Measurements from ENCODE around the gene TTLL11.
"Not testable (repeated sequence)": the region's sequence is repeated elsewhere in the genome, so short reads cannot be mapped to it uniquely, and the experiment has no call there.

TTLL11 gene

DNA sequence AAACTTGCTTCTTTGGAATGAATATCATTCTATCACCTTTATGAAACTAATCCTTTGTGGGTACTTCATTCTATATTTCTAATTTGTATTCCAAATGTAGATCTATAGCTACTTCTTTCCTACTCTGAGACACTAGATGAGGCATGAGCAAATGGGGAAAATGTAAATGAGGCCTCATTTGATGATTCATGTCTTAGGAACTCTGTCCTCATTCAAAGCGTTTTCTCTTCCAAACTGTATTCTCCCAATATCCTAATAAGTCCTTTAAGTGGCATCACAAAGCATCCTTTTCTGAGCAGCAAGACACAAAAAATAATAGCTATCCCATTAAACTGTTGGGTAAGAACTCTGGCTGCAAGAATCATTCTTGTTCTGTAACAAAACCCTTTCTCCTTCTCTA, 56.1 kb downstream of the TTLL11 start:
- DNase-seq: no peak

GRCh38 chr9:122036408-122036807, 56.7 kb downstream of the TTLL11 start:
- no peak for DNase-seq

- DNase-seq: no peak
These were observed 59.2 kb downstream of the TTLL11 start for GRCh38 chr9:122033775-122034373.

DNA sequence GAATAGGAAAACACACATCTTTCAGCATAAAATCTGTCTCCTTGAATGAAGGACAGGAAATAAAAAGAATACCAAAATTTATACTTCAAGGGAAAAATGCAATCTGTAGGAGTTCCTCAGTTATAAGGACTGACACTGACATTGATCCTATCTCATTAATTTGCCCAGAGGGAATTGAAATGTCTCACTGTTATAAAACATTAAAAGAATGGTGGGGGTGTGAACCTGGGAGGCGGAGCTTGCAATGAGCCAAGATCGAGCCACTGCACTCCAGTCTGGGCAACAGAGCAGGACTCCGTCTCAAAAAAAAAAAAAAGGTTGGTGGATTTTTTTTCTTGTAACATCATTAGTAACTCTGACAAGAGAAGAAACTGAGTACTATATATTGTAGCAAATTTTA, 60.8 kb downstream of the TTLL11 start:
- DNase-seq: no peak

DNA sequence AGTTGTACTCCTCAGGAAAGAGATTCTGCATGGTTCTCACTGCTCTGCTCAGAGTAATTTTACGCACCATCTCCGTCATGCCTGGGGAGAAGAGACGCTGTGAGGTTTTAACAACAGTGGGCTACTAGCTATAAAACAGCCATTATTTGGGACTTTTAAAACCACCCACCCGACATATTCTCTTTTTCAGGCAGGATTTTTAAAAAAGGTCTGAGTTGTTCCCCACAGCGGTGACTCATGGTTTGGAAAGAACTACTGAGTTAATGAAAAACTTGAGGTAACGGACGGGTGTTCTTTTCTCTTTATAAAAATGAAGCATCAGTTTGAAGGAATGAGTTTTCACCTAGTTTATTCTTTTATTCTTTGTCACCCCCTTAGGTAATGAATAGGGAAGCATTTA, 61.3 kb downstream of the TTLL11 start:
- DNase-seq: no peak

DNA sequence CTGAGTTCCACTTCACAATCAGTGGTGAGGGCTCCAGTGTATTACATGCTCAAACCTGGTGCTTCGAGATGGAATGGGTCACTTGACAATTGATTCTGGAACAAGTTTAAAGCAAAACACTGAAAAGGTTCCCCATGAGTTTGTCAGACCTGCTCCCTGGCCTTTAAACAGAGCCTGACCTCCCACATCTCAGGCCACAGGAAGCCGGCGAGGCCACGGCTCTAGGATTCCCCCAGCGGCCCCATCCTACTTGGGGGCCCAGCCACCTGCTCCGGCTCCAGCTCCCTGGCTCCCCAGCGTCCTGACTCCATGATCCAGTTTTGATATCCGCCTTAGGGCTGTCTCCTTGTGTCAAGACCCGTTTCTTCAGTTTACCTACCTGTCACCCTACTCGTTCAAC, 62.0 kb downstream of the TTLL11 start:
- no peak for DNase-seq

GRCh38 chr9:122030357-122030756, 62.8 kb downstream of the TTLL11 start:
- no peak for DNase-seq

DNA sequence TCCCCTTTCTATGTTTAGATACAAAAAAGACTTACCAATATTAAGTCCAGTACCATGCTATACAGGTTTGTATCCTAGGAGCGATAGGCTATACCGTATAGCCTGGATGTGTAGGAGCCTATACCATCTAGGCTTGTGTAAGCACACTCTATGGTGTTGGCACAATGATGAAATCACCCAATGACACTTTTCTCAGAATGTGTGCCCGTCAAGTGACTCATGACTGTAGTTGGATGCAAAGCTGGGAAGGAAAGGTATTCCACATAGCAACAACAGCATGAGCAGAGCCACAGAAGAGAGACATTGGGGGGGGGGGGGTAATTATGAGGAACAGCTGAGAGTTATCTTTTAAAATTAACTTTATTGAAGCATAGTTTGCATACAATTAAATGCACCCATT, 63.2 kb downstream of the TTLL11 start:
- DNase-seq: no peak

DNA sequence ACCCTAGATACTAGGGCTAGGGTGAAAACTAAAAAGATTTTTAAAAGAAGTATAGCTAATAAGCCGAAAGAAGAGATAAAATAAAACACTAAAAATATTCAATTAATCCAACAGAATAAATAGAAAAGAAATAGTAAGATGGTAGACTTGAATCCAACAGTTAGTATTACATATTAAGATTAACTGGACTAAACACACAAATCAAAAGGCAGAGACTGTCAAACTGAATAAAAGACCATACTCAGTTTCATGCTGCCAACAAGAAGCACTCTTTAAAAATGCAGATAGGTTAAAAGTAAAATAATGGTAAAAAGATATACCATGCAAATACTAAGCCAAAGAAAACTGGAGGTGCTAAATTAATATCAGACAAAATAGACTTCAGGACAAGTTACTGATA, 65.0 kb downstream of the TTLL11 start:
- DNase-seq: no peak

DNA sequence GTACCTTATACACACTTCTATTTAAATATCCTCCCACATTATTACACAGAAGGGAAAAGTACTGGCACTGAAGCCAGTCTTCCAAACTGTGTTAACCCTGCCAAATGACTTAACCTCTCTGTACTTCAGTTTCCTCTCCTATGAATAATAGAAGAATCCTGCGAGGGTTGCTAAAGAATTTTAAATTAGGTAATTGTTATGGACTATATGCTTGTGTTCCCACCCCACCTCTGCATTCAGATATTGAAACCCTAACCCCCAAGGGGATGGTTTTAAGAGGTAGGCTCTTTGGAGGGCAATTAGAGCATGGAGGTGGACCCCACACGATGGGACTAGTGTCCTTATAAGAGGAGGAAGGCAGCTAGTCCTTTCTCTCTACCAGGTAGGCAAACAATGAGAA, 72.7 kb downstream of the TTLL11 start:
- DNase-seq: no peak

DNA sequence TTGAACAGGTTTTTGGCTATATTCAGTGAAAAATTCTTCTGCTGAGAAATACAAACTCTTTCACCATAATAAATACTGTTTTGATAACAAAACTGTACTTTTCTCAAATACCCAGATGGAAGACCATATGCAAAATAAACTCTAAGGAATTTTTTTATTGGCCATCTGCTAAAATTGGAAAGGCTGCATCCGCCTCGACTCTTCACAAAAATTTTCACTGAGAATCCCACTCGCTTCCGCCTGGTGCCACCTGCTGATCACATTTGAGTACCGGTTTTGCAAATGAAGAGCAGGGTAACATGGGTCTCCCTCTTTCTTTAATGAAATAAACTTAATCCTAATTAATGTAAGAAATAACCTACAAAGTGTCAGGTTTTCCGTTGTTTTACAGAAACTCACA, 76.4 kb downstream of the TTLL11 start:
- no peak for DNase-seq

- no peak for DNase-seq
These were observed 76.8 kb downstream of the TTLL11 start for GRCh38 chr9:122016309-122016708.

GRCh38 chr9:122015170-122015821, 77.8 kb downstream of the TTLL11 start:
- no peak for DNase-seq

DNA sequence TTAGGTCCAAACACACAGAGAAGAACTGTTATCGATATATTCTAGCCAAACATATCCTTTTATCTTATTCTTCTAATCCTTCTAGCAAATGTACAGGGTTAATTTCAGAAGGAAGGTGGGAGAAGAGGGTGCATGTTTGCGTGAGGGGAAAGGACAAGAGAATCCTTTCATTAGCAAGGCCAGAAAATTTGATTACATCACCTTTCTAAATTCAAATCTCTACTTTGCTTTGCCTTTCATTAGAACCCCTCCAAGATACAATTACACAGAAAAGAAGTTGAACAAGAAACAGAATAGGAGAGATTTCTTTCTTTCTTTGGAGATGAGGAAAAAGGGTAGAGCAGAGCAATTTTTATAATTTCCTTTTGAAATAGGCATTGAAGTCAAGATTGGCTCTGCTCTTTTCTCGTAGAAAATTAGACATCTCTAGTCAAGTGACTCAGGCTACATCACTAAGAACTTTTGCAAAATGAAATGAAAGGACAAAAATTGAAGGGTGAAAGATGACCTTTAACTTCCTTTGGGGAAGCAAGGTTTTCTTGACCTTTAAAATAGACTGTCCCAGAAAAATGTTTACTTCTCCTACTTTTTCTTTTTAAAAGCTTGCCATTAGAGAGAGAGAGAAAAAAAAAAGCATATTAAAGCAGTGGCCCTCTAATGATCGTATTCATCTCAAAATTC, 81.2 kb downstream of the TTLL11 start:
- no peak for DNase-seq

DNA sequence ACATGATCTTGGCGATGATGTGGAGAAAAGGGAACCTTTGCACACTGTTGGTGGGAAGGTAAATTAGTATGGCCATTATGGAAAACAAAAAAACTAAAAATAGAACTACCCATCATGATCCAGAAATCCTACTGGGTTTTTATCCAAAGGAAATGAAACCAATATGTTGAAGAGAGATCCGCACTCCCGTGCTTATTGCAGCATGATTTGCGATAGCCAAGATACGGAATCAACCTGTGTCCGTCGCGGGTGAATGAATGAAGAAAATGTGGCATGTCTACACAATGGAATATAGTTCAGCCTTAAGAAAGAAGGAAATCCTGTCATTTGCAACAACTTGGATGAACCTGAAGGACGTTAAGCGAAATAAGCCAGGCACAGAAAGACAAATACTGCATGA, 84.5 kb downstream of the TTLL11 start:
- DNase-seq: no peak

- DNase-seq: no peak
These were observed 85.3 kb downstream of the TTLL11 start for GRCh38 chr9:122007837-122008236.

- no peak for DNase-seq
These were observed 87.5 kb downstream of the TTLL11 start for GRCh38 chr9:122005597-122005996.

GRCh38 chr9:122004589-122004988, 88.5 kb downstream of the TTLL11 start:
- DNase-seq: no peak

- DNase-seq: no peak
These were observed 91.5 kb downstream of the TTLL11 start for GRCh38 chr9:122001491-122002201.

DNA sequence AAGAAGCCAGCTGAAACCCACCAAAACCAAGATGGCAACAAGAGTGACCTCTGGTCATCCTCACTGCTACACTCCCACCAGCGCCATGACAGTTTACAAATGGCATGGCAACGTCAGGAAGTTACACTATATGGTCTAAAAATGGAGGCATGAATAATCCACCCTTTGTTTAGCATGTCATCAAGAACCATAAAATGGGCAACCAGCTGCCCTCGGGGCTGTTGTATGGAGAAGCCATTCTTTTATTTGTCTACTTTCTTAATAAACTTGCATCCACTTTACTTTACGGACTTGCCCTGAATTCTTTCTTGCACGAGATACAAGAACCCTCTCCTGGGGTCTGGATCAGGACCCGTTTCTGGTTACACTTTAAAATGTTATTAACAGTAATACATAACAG, 92.6 kb downstream of the TTLL11 start:
- DNase-seq: not testable (repeated sequence)

GRCh38 chr9:121999556-121999955, 93.6 kb downstream of the TTLL11 start:
- DNase-seq: no peak

- no peak for DNase-seq
These were observed 94.5 kb downstream of the TTLL11 start for GRCh38 chr9:121998513-121999049.

GRCh38 chr9:121997791-121998190, 95.3 kb downstream of the TTLL11 start:
- DNase-seq: no peak
